GM12878 (cell line): Measurements from ENCODE around the gene ZKSCAN8. TPM values are rescaled to one million over a fixed set of nuclear protein-coding genes. Genes with fewer than 3 reads are reported as not detected.

Experiments
- ATAC-seq: fragments of 200-7000 bp; cut with Tn5 transposase; 3 replicates; pipeline ENCODE4 v1.9.1; 2020; ENCODE audit warnings: mild to moderate bottlenecking, moderate library complexity
- BruUV-seq: library from RNA; stranded (reverse); fragments of 400-500 nt; replicated peaks from 2 replicates; lab custom pipeline; 2021; lab: Mats Ljungman, UMichigan
- CTCF ChIA-PET: fragments of 300-600 bp; sonication (Branson Sonifier 250); formaldehyde crosslinking; extraction: SDS; loops from one replicate; lab custom pipeline; 2021; ENCODE audit warnings: inconsistent platforms; lab: Yijun Ruan, JAX
- POLR2A ChIA-PET: fragments of 350-600 bp; formaldehyde crosslinking; extraction: SDS; loops from one replicate; lab custom pipeline; 2021; ENCODE audit warnings: inconsistent platforms; lab: Charles Lee
- RAD21 ChIA-PET: fragments of 300-600 bp; sonication (Branson Sonifier 250); formaldehyde crosslinking; loops from one replicate; lab custom pipeline; 2023; ENCODE audit warnings: antibody characterized with exemption; ENCODE audit not compliant: unreplicated experiment; lab: Charles Lee
- SMC1A ChIA-PET: fragments of 300-600 bp; sonication (Branson Sonifier 250); formaldehyde crosslinking; loops from one replicate; lab custom pipeline; 2023; ENCODE audit not compliant: unreplicated experiment, uncharacterized antibody; lab: Charles Lee
- DNase-seq: peaks from one replicate; pipeline ENCODE4 v3.0.0-alpha.2; 2011; ENCODE audit warnings: low read depth, low spot score
- FAIRE-seq: peaks from 3 replicates; lab custom pipeline; 2011; peaks lifted over from hg19 to GRCh38; lab: Jason Lieb, UNC
- H2AFZ ChIP-seq: 2 replicates; pipeline ENCODE4 v1.6.0; 2011; ENCODE audit warnings: low read depth, low read length, control low read depth; ENCODE audit not compliant: control insufficient read depth
- H3K27ac ChIP-seq: 2 replicates; pipeline ENCODE4 v1.5.1; 2011; ENCODE audit warnings: control low read depth; ENCODE audit not compliant: control insufficient read depth, insufficient read depth
- H3K27me3 ChIP-seq, 2 experiments: replicated peaks in 1 of 2; 2 replicates each; pipeline versions ENCODE4 v1.6.0 to v1.6.1; 2011; ENCODE audit warnings: low read length in 1 of 2; ENCODE audit not compliant: control insufficient read depth in 2 of 2, insufficient read depth in 2 of 2
- H3K36me3 ChIP-seq, 2 experiments: 2 replicates each; pipeline ENCODE4 v1.5.1; 2011; ENCODE audit warnings: low read length in 1 of 2; ENCODE audit not compliant: control insufficient read depth in 2 of 2, insufficient read depth in 2 of 2
- H3K4me1 ChIP-seq: 2 replicates; pipeline ENCODE4 v1.6.1; 2011; ENCODE audit warnings: mild to moderate bottlenecking, low read length, moderate library complexity, mixed read lengths; ENCODE audit not compliant: control insufficient read depth, insufficient read depth
- H3K4me2 ChIP-seq: 2 replicates; pipeline ENCODE4 v1.6.0; 2011; ENCODE audit warnings: control low read depth; ENCODE audit not compliant: control insufficient read depth, insufficient read depth
- H3K4me3 ChIP-seq: fragments of 200-600 bp; sonication (generic); 2 replicates; pipeline ENCODE4 v1.5.1; 2016
- H3K79me2 ChIP-seq: 2 replicates; pipeline ENCODE4 v1.6.0; 2011; ENCODE audit warnings: low read length; ENCODE audit not compliant: control insufficient read depth, insufficient read depth
- H3K9ac ChIP-seq: 2 replicates; pipeline ENCODE4 v1.8.0; 2011; ENCODE audit warnings: low read length, control low read depth, mixed read lengths; ENCODE audit not compliant: control insufficient read depth, insufficient read depth
- H3K9me3 ChIP-seq: replicated peaks from 3 replicates; pipeline ENCODE4 v1.5.1; 2011; ENCODE audit warnings: mild to moderate bottlenecking, low read length; ENCODE audit not compliant: control insufficient read depth, insufficient read depth
- H4K20me1 ChIP-seq: 2 replicates; pipeline ENCODE4 v1.6.0; 2011; ENCODE audit not compliant: control insufficient read depth, insufficient read depth
- ASH2L ChIP-seq: fragments of 300-600, 200-600 bp; sonication (generic); IDR thresholded peaks from 2 replicates; pipeline ENCODE4 v1.6.1; 2017; ENCODE audit warnings: low read depth, mild to moderate bottlenecking, borderline replicate concordance
- CBX5 ChIP-seq: sonication (generic); IDR thresholded peaks from 2 replicates; pipeline ENCODE4 v1.6.1; 2016; ENCODE audit warnings: low read depth, moderate library complexity, mild to moderate bottlenecking, inconsistent platforms
- DPF2 ChIP-seq: fragments of 450-650 bp; IDR thresholded peaks from 2 replicates; pipeline ENCODE4 v1.6.1; 2017; ENCODE audit warnings: mild to moderate bottlenecking
- GABPA ChIP-seq: IDR thresholded peaks from 2 replicates; pipeline ENCODE4 v1.6.1; 2014; ENCODE audit warnings: antibody characterized with exemption, low read depth, mild to moderate bottlenecking, inconsistent platforms
- HCFC1 ChIP-seq: fragments of 150-350 bp; IDR thresholded peaks from 2 replicates; pipeline ENCODE4 v1.6.1; 2014; ENCODE audit warnings: low read length
- IRF5 ChIP-seq: fragments of 450-650 bp; IDR thresholded peaks from 2 replicates; pipeline ENCODE4 v1.6.1; 2017; ENCODE audit warnings: borderline replicate concordance
- NR2C1 ChIP-seq: fragments of 450-650 bp; IDR thresholded peaks from 2 replicates; pipeline ENCODE4 v1.6.1; 2017; ENCODE audit warnings: antibody characterized with exemption, mild to moderate bottlenecking, moderate library complexity
- POLR2AphosphoS2 ChIP-seq: IDR thresholded peaks from 2 replicates; pipeline ENCODE4 v1.6.1; 2011; ENCODE audit warnings: low read depth, mild to moderate bottlenecking, low read length, improper control_type of control experiment, moderate library complexity
- PRDM15 ChIP-seq: fragments of 450-650 bp; formaldehyde crosslinking; IDR thresholded peaks from 2 replicates; pipeline ENCODE4 v1.4.0; 2020; ENCODE audit warnings: mild to moderate bottlenecking, moderate library complexity
- SKIL ChIP-seq: fragments of 450-650 bp; IDR thresholded peaks from 2 replicates; pipeline ENCODE4 v1.6.1; 2017; ENCODE audit warnings: mild to moderate bottlenecking, low read depth, inconsistent platforms; ENCODE audit not compliant: poor library complexity, severe bottlenecking
- SMAD1 ChIP-seq: fragments of 450-650 bp; IDR thresholded peaks from 2 replicates; pipeline ENCODE4 v1.6.1; 2018; ENCODE audit warnings: mild to moderate bottlenecking, low read depth; ENCODE audit not compliant: partially characterized antibody
- SMAD5 ChIP-seq: IDR thresholded peaks from 2 replicates; pipeline ENCODE4 v1.6.1; 2016; ENCODE audit warnings: antibody characterized with exemption, low read depth
- SUZ12 ChIP-seq: fragments of 200-600 bp; sonication (generic); IDR thresholded peaks from one replicate; pipeline ENCODE4 v1.6.1; 2018; ENCODE audit warnings: antibody characterized with exemption, mild to moderate bottlenecking; ENCODE audit not compliant: unreplicated experiment
- WGBS: methylation state at CpG from one replicate; pipeline ENCODE4 v1.1.6; 2016; ENCODE audit warnings: low lambda C conversion rate; ENCODE audit not compliant: insufficient replicate concordance, insufficient coverage; ENCODE audit errors: missing lambda C conversion rate; 5-methylcytosine and 5-hydroxymethylcytosine counted together
- in situ Hi-C: fragments of 300-500 bp; cut with MboI; formaldehyde crosslinking; loops from 9 replicates; pipeline ENCODE4 v1.14.3; 2018; ENCODE audit warnings: mixed read lengths
- intact Hi-C: fragments of 100-400 bp; cut with micrococcal nuclease; formaldehyde crosslinking; loops from one replicate; pipeline ENCODE4 v1.14.2; 2022; ENCODE audit not compliant: unreplicated experiment
- polyA plus RNA-seq, 11 experiments: library from polyadenylated mRNA; depleted of rRNA in 4 of 11; unstranded in 6 of 11; stranded (reverse) in 5 of 11; fragments of >200 nt; fragmentation: Nextera tagmentation in 4 of 11; fragmentation: Illumina TruSeq in 1 of 11; extraction: Ambion mirVana in 4 of 11; extraction: Trizol in 1 of 11; gene quantifications; 1 replicate in 1 of 11; 2 replicates in 10 of 11; pipeline versions ENCODE4 v1.2.1 to v1.2.3, GENCODE V29; 2011 to 2016; ENCODE audit warnings: inconsistent platforms in 2 of 11, missing spikeins in 2 of 11, low read depth in 1 of 11
- total RNA-seq, 4 experiments: library from RNA; depleted of rRNA in 3 of 4; stranded (reverse); fragments of >200 nt in 3 of 4; fragmentation: Illumina TruSeq in 1 of 4; extraction: Trizol in 1 of 4; gene quantifications; 2 replicates each; pipeline versions ENCODE4 v1.2.1 to v1.2.3, GENCODE V29; 2013 to 2021

Gene ZKSCAN8
- total and polyA plus RNA-seq, 10 of the 15 experiments (the other 5 are each of a cell fraction or from before 2014, with no cell fraction given): 1.0 to 17.9 (median 8.7) TPM

DNA sequence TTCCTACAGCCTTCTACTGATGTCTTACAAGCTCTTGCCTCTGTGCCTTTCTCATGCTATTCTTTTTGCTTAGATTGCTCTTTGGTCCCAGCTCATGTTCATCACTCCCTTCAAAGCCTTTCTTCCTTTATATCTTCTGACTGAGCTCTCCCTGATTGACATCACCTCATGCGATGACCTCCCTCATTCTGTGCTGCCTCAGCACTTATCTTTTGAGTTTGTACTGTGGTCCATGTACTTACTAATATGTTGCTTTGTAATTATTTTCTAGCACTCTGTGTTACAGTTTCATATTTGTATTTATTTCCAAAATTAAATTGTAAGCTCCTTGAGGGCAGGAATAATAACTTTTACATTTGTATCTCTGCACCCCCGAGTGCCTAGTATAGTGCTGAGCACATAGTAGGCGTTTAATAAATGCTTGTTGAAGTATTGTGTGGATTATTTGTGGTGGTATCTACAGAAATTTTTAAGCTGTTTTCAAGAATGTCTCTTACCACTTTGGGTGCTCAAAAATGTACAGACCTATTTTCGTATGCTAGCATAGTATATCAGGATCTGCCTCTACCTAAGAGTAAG lies 17.4 kb downstream of the ZKSCAN8 start:
- ChIA-PET SMC1A (interaction anchor here (0.8 kb wide), 1 partner anchor 34 kb away, joined by 3 read pairs; no protein-coding TSS in a partner anchor), POLR2A (no interaction called here), RAD21 (no interaction called here), CTCF (interaction anchor here (0.8 to 0.9 kb wide), 2 partner anchors 11 to 197 kb away, joined by 3 to 6 read pairs; no protein-coding TSS in a partner anchor)
- FAIRE-seq: no peak
- H3K79me2 ChIP-seq: no peaks in the 10 kb centered on the region
- in situ Hi-C loops: no loop called here
- no peak overlapping the region for H3K4me3 ChIP-seq
- BruUV-seq: no TSS peak
- H4K20me1 ChIP-seq: no peaks in the 10 kb centered on the region
- no peak overlapping the region for H2AFZ ChIP-seq
- H3K27ac ChIP-seq: no peak overlapping the region
- no peaks in the 10 kb centered on the region for H3K4me1 ChIP-seq
- ATAC-seq: no peak
- TF ChIP-seq SKIL (no peak), NR2C1 (no peak), POLR2AphosphoS2 (no peak), SMAD1 (no peak), ASH2L (no peak), DPF2 (no peak), HCFC1 (no peak), GABPA (no peak), PRDM15 (CRISPR knock-in tag) (no peak), SMAD5 (no peak), IRF5 (no peak), SUZ12 (no peak), CBX5 (no peak)
- WGBS: 96% methylated on average over 4 of the region's 4 CpGs
- peaks cover 0 to 11% of the 10 kb centered on the region in 2 experiments; a peak in 2 of 4 replicates for H3K36me3 ChIP-seq
- H3K9ac ChIP-seq: no peak overlapping the region
- DNase-seq: no peak
- intact Hi-C loops: no loop called here
- no peaks in the 10 kb centered on the region for H3K27me3 ChIP-seq
- no peak overlapping the region for H3K4me2 ChIP-seq
- peaks cover 1% of the 10 kb centered on the region; the same call in 2 of the 3 replicates for H3K9me3 ChIP-seq
